CD4-positive, alpha-beta memory T cell (primary cell): ENCODE measurements around the gene CAPN15. TPM values are rescaled to one million over a fixed set of nuclear protein-coding genes. Genes with fewer than 3 reads are reported as not detected.

ENCODE experiments used
- CTCF ChIA-PET: fragments of 350-600 bp; sonication (Branson Sonifier 250); formaldehyde crosslinking; loops from one replicate; lab custom pipeline; 2021; ENCODE audit warnings: inconsistent platforms; ENCODE audit not compliant: partially characterized antibody; lab: Charles Lee
- POLR2A ChIA-PET: fragments of 350-600 bp; sonication (Branson Sonifier 250); formaldehyde crosslinking; loops from one replicate; lab custom pipeline; 2021; ENCODE audit not compliant: partially characterized antibody; lab: Charles Lee
- DNase-seq, 5 donors: peaks; one replicate each; pipeline versions ENCODE4 v3.0.0 to v3.0.0-alpha.2; 2020 to 2022; ENCODE audit warnings: mixed read lengths in 1 of 5
- H3K27ac ChIP-seq: one replicate; pipeline ENCODE4 v1.7.0; 2013; ENCODE audit warnings: low read depth, low read length
- H3K27me3 ChIP-seq: 2 replicates; pipeline ENCODE4 v1.7.0; 2013; ENCODE audit warnings: mild to moderate bottlenecking, low read length, moderate library complexity; ENCODE audit not compliant: insufficient read depth
- H3K36me3 ChIP-seq: 2 replicates; pipeline ENCODE4 v1.7.0; 2013; ENCODE audit warnings: mild to moderate bottlenecking, low read length, moderate library complexity; ENCODE audit not compliant: insufficient read depth
- H3K4me1 ChIP-seq: 2 replicates; pipeline ENCODE4 v1.7.0; 2013; ENCODE audit warnings: mild to moderate bottlenecking, low read length, moderate library complexity; ENCODE audit not compliant: insufficient read depth
- H3K4me3 ChIP-seq, 2 donors: one replicate each; pipeline ENCODE4 v1.7.0; 2013; ENCODE audit warnings: low read length in 2 of 2, mild to moderate bottlenecking in 1 of 2
- H3K9me3 ChIP-seq, 2 donors: one replicate each; pipeline ENCODE4 v1.7.0; 2013; ENCODE audit warnings: low read length in 2 of 2, control low read depth in 1 of 2; ENCODE audit not compliant: control insufficient read depth in 1 of 2
- H3K27ac Mint-ChIP-seq, 7 donors: one replicate each; pipeline ENCODE4 v1.8.0; 2020 to 2021; ENCODE audit warnings: mixed read lengths in 7 of 7, mild to moderate bottlenecking in 6 of 7, inconsistent platforms in 3 of 7, moderate library complexity in 3 of 7
- H3K27me3 Mint-ChIP-seq, 2 donors: one replicate each; pipeline ENCODE4 v1.8.0; 2020 to 2021; ENCODE audit warnings: mixed read lengths in 2 of 2
- H3K36me3 Mint-ChIP-seq, 2 donors: one replicate each; pipeline ENCODE4 v1.8.0; 2020 to 2021; ENCODE audit warnings: mixed read lengths in 2 of 2, inconsistent platforms in 1 of 2, mild to moderate bottlenecking in 1 of 2
- H3K4me1 Mint-ChIP-seq, 4 donors: one replicate each; pipeline ENCODE4 v1.8.0; 2020 to 2021; ENCODE audit warnings: mixed read lengths in 4 of 4, mild to moderate bottlenecking in 1 of 4
- H3K4me3 Mint-ChIP-seq, 8 donors: one replicate each; pipeline ENCODE4 v1.8.0; 2020 to 2021; ENCODE audit warnings: mixed read lengths in 8 of 8, mild to moderate bottlenecking in 7 of 8, moderate library complexity in 6 of 8, inconsistent platforms in 3 of 8
- H3K9me3 Mint-ChIP-seq, 8 donors: one replicate each; pipeline ENCODE4 v1.8.0; 2020 to 2021; ENCODE audit warnings: mixed read lengths in 8 of 8, mild to moderate bottlenecking in 5 of 8, inconsistent platforms in 3 of 8, moderate library complexity in 1 of 8
- intact Hi-C: fragments of 100-400 bp; cut with micrococcal nuclease; formaldehyde crosslinking; loops from one replicate; pipeline ENCODE4 v1.15.1; 2023
- polyA plus RNA-seq, 2 donors: library from polyadenylated mRNA; unstranded; fragments of 300-500 nt; fragmentation: Illumina TruSeq; gene quantifications; one replicate each; pipeline ENCODE4 v1.2.3, GENCODE V29; 2021
- total RNA-seq, 2 experiments: library from RNA; stranded (reverse); gene quantifications; one replicate each; pipeline ENCODE4 v1.2.3, GENCODE V29; 2021

CAPN15 gene
- total and polyA plus RNA-seq, 4 experiments from 2014 or later = 5.3 to 77.4 (median 44.0) TPM

DNA sequence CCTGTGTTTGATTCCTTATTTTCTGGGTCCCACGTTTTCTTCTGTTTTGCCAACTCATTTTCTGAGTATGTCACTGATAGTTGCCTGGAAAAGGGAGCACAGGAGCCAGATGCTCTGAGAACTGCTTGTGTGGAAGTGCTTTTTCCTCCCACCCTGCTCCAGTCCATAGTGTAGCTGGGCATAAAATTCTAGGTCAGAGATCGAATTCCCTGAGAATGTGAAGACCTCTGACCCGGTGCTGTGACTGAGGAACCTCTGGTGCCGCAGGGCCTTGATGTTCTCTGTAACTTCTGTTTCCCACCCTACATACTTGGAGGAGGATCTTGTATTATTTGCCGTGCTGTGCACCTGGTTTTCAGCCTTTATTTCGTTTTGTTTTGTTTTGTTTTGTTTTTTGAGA is 19.5 kb upstream of the CAPN15 start:
- Mint-ChIP-seq H3K27ac (no peak overlapping the region), H3K4me3 (peak overlapping the region in 1 of 8 donors; percentile 34), H3K27me3 (no peaks in the 10 kb centered on the region), H3K36me3 (no peaks in the 10 kb centered on the region), H3K4me1 (no peaks in the 10 kb centered on the region), H3K9me3 (peaks cover 0 to 2% (median 0%) of the 10 kb centered on the region in 8 donors)
- Histone ChIP-seq H3K27ac (no peak overlapping the region), H3K4me3 (no peak overlapping the region), H3K36me3 (no peaks in the 10 kb centered on the region), H3K9me3 (no peaks in the 10 kb centered on the region), H3K4me1 (no peaks in the 10 kb centered on the region), H3K27me3 (no peaks in the 10 kb centered on the region)
- ChIA-PET POLR2A (no interaction called here), CTCF (no interaction called here)
- no peak for DNase-seq
- intact Hi-C loops = no loop called here

DNA sequence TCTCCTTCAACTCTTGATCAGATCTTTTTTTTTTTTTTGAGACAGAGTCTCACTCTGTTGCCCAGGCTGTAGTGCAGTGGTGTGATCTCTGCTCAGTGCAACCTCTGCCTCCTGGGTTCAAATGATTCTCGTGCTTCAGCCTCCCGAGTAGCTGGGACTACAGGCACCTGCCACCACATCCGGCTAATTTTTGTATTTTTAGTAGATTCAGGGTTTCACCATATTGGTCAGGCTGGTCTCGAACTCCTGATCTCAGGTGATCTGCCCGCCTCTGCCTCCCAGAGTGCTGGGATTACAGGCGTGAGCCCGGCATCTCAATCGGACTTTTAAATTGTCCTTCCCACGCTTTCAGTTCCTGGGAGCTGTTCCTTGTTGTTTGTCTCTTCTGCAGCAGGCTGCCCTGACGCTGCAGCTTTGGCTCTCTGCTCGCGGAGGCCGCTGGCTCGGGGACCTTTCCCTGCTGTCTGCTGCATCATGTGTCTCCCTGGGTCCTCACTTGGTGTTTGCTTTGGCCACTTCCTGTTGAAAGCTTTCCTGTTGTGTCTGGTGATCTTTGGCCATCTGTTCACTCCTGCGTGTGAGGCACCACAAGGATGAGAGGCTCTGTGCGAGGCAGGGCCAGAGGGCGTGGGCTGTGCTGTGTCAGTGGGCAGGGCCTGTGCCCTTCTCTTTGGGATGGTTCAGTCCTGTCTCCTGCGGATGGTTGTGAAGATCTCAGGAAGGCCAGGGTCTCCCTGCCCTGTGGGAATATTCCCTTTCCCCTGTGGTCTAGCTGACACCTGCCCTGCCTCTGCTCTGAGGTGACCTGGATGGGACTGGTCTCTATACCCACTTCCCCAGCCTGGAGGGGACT is 18.4 kb upstream of the CAPN15 start:
- Mint-ChIP-seq H3K9me3 (peaks cover 0 to 2% (median 0%) of the 10 kb centered on the region in 8 donors), H3K36me3 (no peaks in the 10 kb centered on the region), H3K27ac (peak overlapping the region in 2 of 7 donors; percentile 48 to 60), H3K4me1 (no peaks in the 10 kb centered on the region), H3K4me3 (peak overlapping the region in 1 of 8 donors; percentile 5), H3K27me3 (no peaks in the 10 kb centered on the region)
- no peak for DNase-seq
- Histone ChIP-seq H3K27me3 (no peaks in the 10 kb centered on the region), H3K27ac (no peak overlapping the region), H3K36me3 (no peaks in the 10 kb centered on the region), H3K9me3 (no peaks in the 10 kb centered on the region), H3K4me1 (no peaks in the 10 kb centered on the region), H3K4me3 (no peak overlapping the region)
- ChIA-PET CTCF (no interaction called here), POLR2A (no interaction called here)
- intact Hi-C loops = no loop called here

- ChIA-PET CTCF (no interaction called here), POLR2A (no interaction called here)
- no peaks in the 10 kb centered on the region for H3K4me1 ChIP-seq
- H3K4me3 ChIP-seq = no peak overlapping the region
- H3K9me3 Mint-ChIP-seq = peaks cover 0 to 2% (median 0%) of the 10 kb centered on the region in 8 donors
- no peak for DNase-seq
- H3K9me3 ChIP-seq = no peaks in the 10 kb centered on the region
- no peak overlapping the region for H3K27ac ChIP-seq
- H3K36me3 ChIP-seq = no peaks in the 10 kb centered on the region
- no peaks in the 10 kb centered on the region for H3K4me1 Mint-ChIP-seq
- intact Hi-C loops = no loop called here
- H3K27me3 ChIP-seq = no peaks in the 10 kb centered on the region
- H3K36me3 Mint-ChIP-seq = peaks cover 3 to 5% of the 10 kb centered on the region in 2 donors
- no peak overlapping the region for H3K4me3 Mint-ChIP-seq
- no peaks in the 10 kb centered on the region for H3K27me3 Mint-ChIP-seq
- no peak overlapping the region for H3K27ac Mint-ChIP-seq
Measured at GRCh38 chr16:510066-510825, 17.3 kb upstream of the CAPN15 start.

DNA sequence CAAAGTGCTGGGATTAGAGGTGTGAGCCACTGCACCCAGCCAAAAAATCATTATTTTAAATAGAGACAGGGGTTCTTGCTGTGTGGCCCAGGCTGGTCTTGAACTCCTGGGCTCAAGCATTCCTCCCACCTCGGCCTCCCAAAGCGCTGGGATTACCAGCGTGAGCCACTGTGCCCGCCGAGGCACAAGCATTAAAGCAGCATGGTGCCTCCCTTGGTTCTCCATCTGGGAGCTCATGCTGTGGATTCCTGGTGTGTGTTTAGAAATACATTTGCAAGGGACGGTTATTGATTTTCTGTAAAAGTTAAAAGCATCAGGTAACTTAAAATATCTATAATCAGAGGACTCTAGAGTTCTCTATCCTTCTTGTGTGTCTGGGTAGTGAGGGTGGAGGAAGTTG is 14.7 kb upstream of the CAPN15 start:
- no peak overlapping the region for H3K4me3 Mint-ChIP-seq
- H3K36me3 Mint-ChIP-seq = peaks cover 3 to 5% of the 10 kb centered on the region in 2 donors
- POLR2A ChIA-PET = no interaction called here
- no peaks in the 10 kb centered on the region for H3K4me1 Mint-ChIP-seq
- H3K9me3 ChIP-seq = no peaks in the 10 kb centered on the region
- no peak overlapping the region for H3K27ac ChIP-seq
- CTCF ChIA-PET = no interaction called here
- no peaks in the 10 kb centered on the region for H3K27me3 ChIP-seq
- peaks cover 0 to 2% (median 0%) of the 10 kb centered on the region in 8 donors for H3K9me3 Mint-ChIP-seq
- intact Hi-C loops = no loop called here
- H3K4me3 ChIP-seq = no peak overlapping the region
- DNase-seq = no peak
- no peaks in the 10 kb centered on the region for H3K36me3 ChIP-seq
- no peak overlapping the region for H3K27ac Mint-ChIP-seq
- H3K4me1 ChIP-seq = no peaks in the 10 kb centered on the region
- no peaks in the 10 kb centered on the region for H3K27me3 Mint-ChIP-seq

DNA sequence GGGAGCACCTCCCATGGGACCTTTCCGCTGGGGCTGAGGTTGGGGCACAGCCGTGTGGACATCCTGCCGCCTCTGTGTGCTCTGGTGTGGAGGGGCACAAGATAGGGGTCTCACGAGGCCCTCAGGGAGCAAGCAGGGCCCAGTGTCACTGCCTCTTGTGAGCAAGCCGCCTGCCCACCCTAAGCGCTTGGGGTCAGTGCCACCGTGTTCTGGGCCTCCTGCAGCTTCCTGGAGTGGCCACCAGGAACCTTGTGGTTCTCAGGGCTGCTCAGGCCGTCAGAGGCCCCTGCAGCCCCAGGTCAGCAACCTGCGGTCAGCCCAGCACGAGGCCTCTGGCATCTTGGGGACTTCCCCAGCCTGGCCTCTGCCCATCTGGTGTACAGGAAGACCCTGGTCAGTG is 13.6 kb upstream of the CAPN15 start:
- Mint-ChIP-seq H3K27ac (no peak overlapping the region), H3K4me1 (no peaks in the 10 kb centered on the region), H3K27me3 (no peaks in the 10 kb centered on the region), H3K9me3 (no peaks in the 10 kb centered on the region), H3K36me3 (peaks cover 3 to 5% of the 10 kb centered on the region in 2 donors), H3K4me3 (no peak overlapping the region)
- intact Hi-C loops = no loop called here
- DNase-seq = no peak
- Histone ChIP-seq H3K36me3 (no peaks in the 10 kb centered on the region), H3K27me3 (no peaks in the 10 kb centered on the region), H3K4me3 (no peak overlapping the region), H3K27ac (no peak overlapping the region), H3K4me1 (no peaks in the 10 kb centered on the region), H3K9me3 (no peaks in the 10 kb centered on the region)
- CTCF ChIA-PET = interaction anchor here (1.1 kb wide), 1 partner anchor 17 kb away, joined by 3 read pairs; no protein-coding TSS in a partner anchor
- POLR2A ChIA-PET = no interaction called here

DNA sequence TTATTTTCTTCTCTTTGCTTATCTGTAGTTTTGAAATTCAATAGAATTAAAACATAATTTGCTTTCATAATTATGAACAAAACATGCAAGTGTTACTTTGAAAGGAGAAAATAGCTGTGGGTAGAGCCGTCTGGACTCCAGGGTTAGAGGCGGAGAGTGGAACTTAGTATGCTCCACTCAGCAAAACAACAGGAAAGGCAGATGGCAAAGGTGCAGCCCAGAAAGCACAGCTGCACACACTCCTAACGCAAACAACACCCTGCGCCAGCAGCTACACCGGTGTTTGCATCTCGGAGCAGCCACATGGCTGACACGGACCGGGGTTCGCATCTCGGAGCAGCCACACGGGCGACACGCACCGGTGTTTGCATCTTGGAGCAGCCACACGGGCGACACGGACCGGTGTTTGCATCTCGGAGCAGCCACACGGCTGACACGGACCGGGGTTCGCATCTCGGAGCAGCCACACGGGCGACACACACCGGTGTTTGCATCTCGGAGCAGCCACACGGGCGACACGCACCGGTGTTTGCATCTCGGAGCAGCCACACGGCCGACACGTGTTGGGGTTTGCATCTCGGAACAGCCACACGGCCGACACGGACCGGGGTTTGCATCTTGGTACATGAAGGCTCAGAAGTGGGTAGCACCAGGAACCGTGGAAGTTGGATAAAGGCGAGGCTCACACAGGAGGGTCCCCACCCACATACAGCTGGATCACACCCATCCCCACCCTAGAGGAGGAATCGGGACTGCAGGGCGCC is 12.2 kb upstream of the CAPN15 start:
- Histone ChIP-seq H3K27me3 (no peaks in the 10 kb centered on the region), H3K36me3 (no peaks in the 10 kb centered on the region), H3K4me1 (no peaks in the 10 kb centered on the region), H3K27ac (no peak overlapping the region), H3K9me3 (no peaks in the 10 kb centered on the region), H3K4me3 (no peak overlapping the region)
- DNase-seq = no peak
- intact Hi-C loops = no loop called here
- Mint-ChIP-seq H3K36me3 (peaks cover 5% of the 10 kb centered on the region in 2 donors), H3K27me3 (no peaks in the 10 kb centered on the region), H3K27ac (no peak overlapping the region), H3K4me3 (no peak overlapping the region), H3K4me1 (no peaks in the 10 kb centered on the region), H3K9me3 (no peaks in the 10 kb centered on the region)
- POLR2A ChIA-PET = no interaction called here
- CTCF ChIA-PET = interaction anchor here (1.1 kb wide), 1 partner anchor 19 kb away, joined by 3 read pairs; no protein-coding TSS in a partner anchor

DNA sequence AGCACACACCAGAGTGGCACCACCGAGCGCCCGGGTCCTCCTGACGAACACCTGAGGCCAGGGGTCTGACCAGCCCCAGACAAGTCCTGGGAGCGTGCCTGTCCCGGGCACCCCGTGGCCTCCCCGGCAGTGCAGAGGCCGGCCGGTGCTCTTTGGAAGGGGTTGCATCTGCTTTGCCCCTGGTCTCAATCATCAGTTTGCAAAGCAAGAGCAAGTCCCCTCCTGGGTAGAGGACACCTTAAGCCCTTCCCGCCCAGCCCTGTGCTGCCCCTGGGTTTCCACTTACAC is 11.6 kb upstream of the CAPN15 start:
- Histone ChIP-seq H3K9me3 (no peaks in the 10 kb centered on the region), H3K36me3 (no peaks in the 10 kb centered on the region), H3K27ac (no peak overlapping the region), H3K4me1 (no peaks in the 10 kb centered on the region), H3K27me3 (no peaks in the 10 kb centered on the region), H3K4me3 (no peak overlapping the region)
- intact Hi-C loops = no loop called here
- POLR2A ChIA-PET = no interaction called here
- no peaks in the 10 kb centered on the region for H3K9me3 Mint-ChIP-seq
- H3K4me3 Mint-ChIP-seq = no peak overlapping the region
- peaks cover 5% of the 10 kb centered on the region in 2 donors for H3K36me3 Mint-ChIP-seq
- CTCF ChIA-PET = no interaction called here
- no peak for DNase-seq
- no peaks in the 10 kb centered on the region for H3K27me3 Mint-ChIP-seq
- no peak overlapping the region for H3K27ac Mint-ChIP-seq
- H3K4me1 Mint-ChIP-seq = no peaks in the 10 kb centered on the region
